ENCODE measurements around the gene OR2AT4.
A peak's percentile ranks its signal among the peaks of the same experiment; 100 is the strongest.
"Not testable (repeated sequence)": the region's sequence is repeated elsewhere in the genome, so short reads cannot be mapped to it uniquely, and the experiment has no call there.

Gene OR2AT4

GRCh38 chr11:75068559-75068958 lies 28.1 kb downstream of the OR2AT4 start:
- DNase-seq (ENCODE audit: low read depth in 2 of 2), result no peak

GRCh38 chr11:75066061-75066460 lies 30.6 kb downstream of the OR2AT4 start:
- DNase-seq (ENCODE audit: low read depth in 2 of 2), result no peak

- no peak for DNase-seq (ENCODE audit: low read depth in 2 of 2)
Observed at GRCh38 chr11:75063741-75064314, 32.8 kb downstream of the OR2AT4 start.

GRCh38 chr11:75059299-75059698 lies 37.4 kb downstream of the OR2AT4 start:
- DNase-seq (ENCODE audit: low read depth in 2 of 2), result no peak

- no peak for DNase-seq (ENCODE audit: low read depth in 2 of 2)
Observed at GRCh38 chr11:75056814-75057213, 39.9 kb downstream of the OR2AT4 start.

- no peak for DNase-seq (ENCODE audit: low read depth in 2 of 2)
Observed at GRCh38 chr11:75055511-75055910, 41.2 kb downstream of the OR2AT4 start.

- no peak for DNase-seq (ENCODE audit: low read depth in 2 of 2)
Observed at GRCh38 chr11:75052457-75052856, 44.2 kb downstream of the OR2AT4 start.

GRCh38 chr11:75051043-75051442 lies 45.6 kb downstream of the OR2AT4 start:
- DNase-seq (ENCODE audit: low read depth in 2 of 2), result no peak

GRCh38 chr11:75050516-75050915 lies 46.2 kb downstream of the OR2AT4 start:
- no peak for DNase-seq (ENCODE audit: low read depth in 2 of 2)

- not testable (repeated sequence) for DNase-seq (ENCODE audit: low read depth in 2 of 2)
Observed at GRCh38 chr11:75049501-75050266, 47.0 kb downstream of the OR2AT4 start.

- DNase-seq (ENCODE audit: low read depth in 2 of 2), result no peak
Observed at GRCh38 chr11:75047191-75047590, 49.5 kb downstream of the OR2AT4 start.

- DNase-seq (ENCODE audit: low read depth in 2 of 2), result not testable (repeated sequence)
Observed at GRCh38 chr11:75046668-75047067, 50.0 kb downstream of the OR2AT4 start.

- DNase-seq (ENCODE audit: low read depth in 2 of 2), result not testable (repeated sequence)
Observed at GRCh38 chr11:75044381-75045170, 52.1 kb downstream of the OR2AT4 start.

GRCh38 chr11:75041821-75042220 lies 54.9 kb downstream of the OR2AT4 start:
- DNase-seq (ENCODE audit: low read depth in 2 of 2), result not testable (repeated sequence)

- DNase-seq (ENCODE audit: low read depth in 2 of 2), result no peak
Observed at GRCh38 chr11:75041263-75041662, 55.4 kb downstream of the OR2AT4 start.

GRCh38 chr11:75040167-75040770 lies 56.4 kb downstream of the OR2AT4 start:
- no peak for DNase-seq (ENCODE audit: low read depth in 2 of 2)

- DNase-seq (ENCODE audit: low read depth in 2 of 2), result no peak
Observed at GRCh38 chr11:75035911-75036565, 60.6 kb downstream of the OR2AT4 start.

- no peak for DNase-seq (ENCODE audit: low read depth in 2 of 2)
Observed at GRCh38 chr11:75035256-75035655, 61.4 kb downstream of the OR2AT4 start.

- DNase-seq (ENCODE audit: low read depth in 2 of 2), result no peak
Observed at GRCh38 chr11:75033916-75034315, 62.8 kb downstream of the OR2AT4 start.

GRCh38 chr11:75032550-75032935 lies 64.1 kb downstream of the OR2AT4 start:
- DNase-seq (ENCODE audit: low read depth in 2 of 2), result no peak

GRCh38 chr11:75031771-75032549 lies 64.7 kb downstream of the OR2AT4 start:
- DNase-seq (ENCODE audit: low read depth in 2 of 2), result peak in 1 of 2 donors; percentile 40
